Activated naive CD4-positive, alpha-beta T cell treated with anti-CD3 and anti-CD28 coated beads, Interleukin-2, amount 50 U/mL, for 72 hours (primary cell): ENCODE measurements around the gene HPCAL1. TPM values are rescaled to one million over a fixed set of nuclear protein-coding genes. Genes with fewer than 3 reads are reported as not detected.
"Not testable (repeated sequence)": the region's sequence is repeated elsewhere in the genome, so short reads cannot be mapped to it uniquely, and the experiment has no call there.

Source experiments
- ATAC-seq, 2 donors: fragments of 150-1000 bp; cut with Tn5 transposase; 2 replicates each; pipeline ENCODE4 v1.10.0; 2021; ENCODE audit warnings: mild to moderate bottlenecking in 2 of 2, moderate library complexity in 2 of 2
- DNase-seq, 2 donors: peaks; one replicate each; pipeline ENCODE4 v3.0.0; 2021 to 2022; ENCODE audit warnings: low spot score in 2 of 2
- H3K27ac Mint-ChIP-seq, 2 donors: one replicate each; pipeline ENCODE4 v1.8.0; 2022; ENCODE audit warnings: mild to moderate bottlenecking in 2 of 2, mixed read lengths in 2 of 2
- H3K36me3 Mint-ChIP-seq, 2 donors: one replicate each; pipeline ENCODE4 v1.8.0; 2022; ENCODE audit warnings: mixed read lengths in 2 of 2
- H3K9me3 Mint-ChIP-seq, 2 donors: one replicate each; pipeline ENCODE4 v1.8.0; 2022; ENCODE audit warnings: mixed read lengths in 2 of 2
- total RNA-seq, 2 donors: library from RNA; stranded (reverse); gene quantifications; one replicate each; pipeline ENCODE4 v1.2.3, GENCODE V29; 2022

HPCAL1 gene
- 10 to 100 TPM; 46.0 to 96.5 TPM for total RNA-seq

DNA sequence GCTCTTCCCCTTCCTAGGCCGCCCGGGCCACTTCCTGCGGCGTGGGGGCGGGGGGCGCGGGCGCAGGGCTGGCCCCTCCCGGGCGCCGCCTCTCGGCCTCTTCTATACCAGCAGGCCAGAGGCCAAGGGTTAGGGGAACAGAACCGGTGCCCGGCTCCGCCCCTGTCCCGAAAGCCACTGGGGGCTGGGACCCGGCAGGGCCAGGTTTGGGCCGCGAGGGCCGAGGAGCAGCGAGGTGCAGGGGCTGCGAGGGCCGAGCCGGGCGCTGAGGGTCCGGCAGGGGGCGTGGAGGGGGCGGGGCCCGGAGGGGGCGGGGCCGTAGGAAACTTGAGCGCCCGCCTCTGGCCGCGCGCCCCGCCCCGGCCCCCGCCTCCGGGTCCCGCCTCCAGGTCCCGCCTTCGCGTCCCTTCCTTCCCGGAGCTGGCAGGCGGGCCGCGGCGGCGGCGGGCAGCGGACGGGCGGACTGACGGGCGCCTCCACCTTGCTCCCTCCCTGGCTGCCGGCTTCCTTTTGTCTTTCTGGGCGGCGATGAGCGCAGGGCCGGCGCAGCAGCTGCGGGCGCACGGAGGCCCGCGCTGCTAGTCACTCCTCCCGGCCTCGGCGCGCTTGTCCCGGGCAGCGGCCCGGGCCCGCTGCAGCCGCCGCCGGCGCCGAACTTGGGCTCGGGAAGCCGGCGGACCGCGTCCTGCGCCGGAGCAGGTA is at the start of gene HPCAL1:
Gene HPCAL1 (plus strand): TSS at position 426 of the 702 bp plus-strand sequence. CDS start 116,854 bp downstream, outside the sequence.
- H3K36me3 Mint-ChIP-seq, result peaks cover 4 to 15% of the 10 kb centered on the region in 2 donors
- DNase-seq, result peak; percentile 84 to 86
- H3K27ac Mint-ChIP-seq, result peak within 1 kb of the TSS; percentile 83 to 87
- peak; percentile 65 to 82 for ATAC-seq
- peaks cover 0 to 7% of the 10 kb centered on the region in 2 donors for H3K9me3 Mint-ChIP-seq

DNA sequence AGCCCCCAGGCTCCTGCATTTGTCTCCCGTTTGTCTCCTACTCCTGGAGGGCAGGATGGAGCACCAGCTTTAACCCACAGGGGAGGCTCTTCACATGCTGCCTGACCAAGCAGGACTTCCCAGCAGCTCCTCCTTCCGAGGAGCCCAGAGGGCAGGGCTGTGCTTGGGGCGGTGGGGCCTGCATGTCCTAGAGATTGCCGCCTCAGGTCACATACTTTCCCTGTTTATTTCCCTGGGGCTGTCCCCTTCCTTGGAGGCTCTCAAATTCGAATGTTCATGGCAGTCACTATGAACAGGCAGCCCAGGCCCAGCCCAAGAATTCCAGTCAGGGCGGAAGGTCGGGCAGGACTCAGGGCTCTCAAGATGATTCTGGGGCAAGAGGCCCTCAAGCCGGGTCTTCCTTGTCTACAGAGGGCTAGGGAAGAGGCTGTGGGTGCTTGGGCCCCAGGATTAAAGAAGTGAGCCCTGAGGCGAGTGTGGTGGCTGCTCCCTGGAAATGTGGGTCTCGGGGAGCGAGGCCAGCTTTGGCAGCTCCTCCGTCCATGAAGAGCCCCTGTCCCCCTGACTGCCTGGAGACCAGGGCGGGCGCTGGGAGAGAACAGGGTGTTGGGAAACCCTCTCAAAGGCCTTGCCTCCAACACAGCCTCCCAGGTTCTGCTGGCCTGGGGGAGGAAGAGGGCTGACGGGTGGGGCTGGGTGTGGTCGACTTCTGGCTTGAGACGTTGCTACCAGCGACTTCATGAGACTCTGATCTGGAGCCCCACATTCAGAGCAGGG is 48.9 kb upstream of the HPCAL1 start:
- Mint-ChIP-seq H3K9me3 (peaks cover 10 to 12% of the 10 kb centered on the region in 2 donors), H3K36me3 (peaks cover 0 to 5% of the 10 kb centered on the region in 2 donors), H3K27ac (no peak overlapping the region)
- no peak for DNase-seq
- ATAC-seq, result no peak

DNA sequence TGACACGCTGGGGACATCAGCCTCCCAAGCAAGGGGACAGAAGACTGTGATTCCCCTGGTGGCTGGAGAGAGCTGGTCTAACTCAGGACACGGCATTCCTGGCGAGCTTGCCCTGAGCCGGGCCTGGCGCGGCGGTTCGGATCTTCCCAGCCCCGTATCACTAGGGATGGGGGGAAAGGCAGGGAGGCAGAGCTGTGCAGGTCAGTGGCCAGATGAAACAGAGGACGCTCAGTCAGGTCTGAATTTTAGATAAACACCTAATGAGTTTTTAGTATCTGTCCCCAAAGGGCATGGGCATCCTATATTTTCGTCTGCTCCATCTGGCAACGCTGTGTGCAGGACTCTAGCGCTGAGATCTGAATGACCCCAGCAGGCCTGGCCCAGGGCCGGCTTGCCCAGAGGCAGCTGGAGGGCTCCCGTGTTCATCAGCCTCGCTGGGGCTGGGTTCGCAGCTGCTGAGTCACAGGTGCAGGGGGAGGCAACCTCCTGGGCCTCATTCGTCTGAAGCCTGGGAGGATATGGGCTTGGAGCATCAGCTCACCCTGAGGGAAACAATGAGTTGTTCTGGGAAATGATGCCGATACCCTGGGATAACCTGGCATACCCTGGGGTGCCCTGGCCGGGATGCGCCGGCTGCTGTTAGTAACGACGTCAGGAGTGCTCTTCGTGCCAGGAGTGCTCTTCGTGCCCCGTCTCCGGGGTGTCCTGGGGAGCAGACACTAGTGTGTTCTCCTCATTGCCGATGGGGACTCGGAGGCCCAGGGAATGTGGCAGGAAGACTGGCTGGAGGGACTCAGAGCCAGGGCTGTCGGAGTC is 48.1 kb upstream of the HPCAL1 start:
- peaks cover 0 to 5% of the 10 kb centered on the region in 2 donors for H3K36me3 Mint-ChIP-seq
- H3K9me3 Mint-ChIP-seq, result peaks cover 10 to 12% of the 10 kb centered on the region in 2 donors
- DNase-seq, result no peak
- H3K27ac Mint-ChIP-seq, result no peak overlapping the region
- ATAC-seq, result no peak

DNA sequence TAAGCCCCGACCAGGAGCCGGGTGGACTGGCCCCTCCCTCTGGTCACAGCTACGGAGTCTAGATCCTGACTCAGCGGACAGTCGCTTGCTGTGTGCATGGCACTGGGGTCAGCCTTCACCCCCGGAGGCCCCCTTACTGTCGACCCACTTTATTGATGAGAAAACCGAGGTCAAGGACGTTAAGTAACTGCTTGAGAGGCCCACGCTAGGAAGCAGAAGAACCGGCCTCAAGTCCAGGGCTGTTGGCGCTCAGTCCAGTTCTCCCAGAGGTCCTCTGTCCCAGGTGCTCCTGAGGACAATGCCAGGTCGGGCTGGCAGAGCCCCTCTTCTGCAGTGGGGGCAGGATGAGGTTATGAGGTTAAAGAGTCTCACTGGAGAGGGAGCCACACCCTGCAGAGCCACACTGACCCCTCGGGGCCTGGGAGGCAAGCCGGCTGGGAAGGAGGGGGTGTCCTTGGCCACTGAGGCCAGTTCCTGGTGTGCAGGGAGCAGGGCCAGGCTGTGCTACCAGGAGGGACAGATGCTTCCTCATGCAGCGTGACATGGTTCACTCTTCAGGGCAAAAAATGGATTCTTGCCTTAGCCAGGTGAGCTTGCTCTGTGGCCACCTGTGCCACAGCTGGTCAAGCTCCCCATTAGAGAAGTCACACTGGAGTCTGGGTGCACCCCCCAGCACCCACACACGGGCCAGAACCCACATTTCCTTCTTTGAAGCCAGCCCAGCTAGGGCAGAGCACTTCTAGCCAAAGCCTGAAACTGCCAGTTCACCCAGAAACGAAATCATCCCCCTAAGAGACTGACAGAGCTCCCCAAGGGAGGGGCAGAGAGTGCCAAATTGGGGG is 47.3 kb upstream of the HPCAL1 start:
- Mint-ChIP-seq H3K36me3 (peaks cover 0 to 5% of the 10 kb centered on the region in 2 donors), H3K9me3 (peaks cover 5 to 12% of the 10 kb centered on the region in 2 donors), H3K27ac (no peak overlapping the region)
- ATAC-seq (no peak), DNase-seq (no peak)

DNA sequence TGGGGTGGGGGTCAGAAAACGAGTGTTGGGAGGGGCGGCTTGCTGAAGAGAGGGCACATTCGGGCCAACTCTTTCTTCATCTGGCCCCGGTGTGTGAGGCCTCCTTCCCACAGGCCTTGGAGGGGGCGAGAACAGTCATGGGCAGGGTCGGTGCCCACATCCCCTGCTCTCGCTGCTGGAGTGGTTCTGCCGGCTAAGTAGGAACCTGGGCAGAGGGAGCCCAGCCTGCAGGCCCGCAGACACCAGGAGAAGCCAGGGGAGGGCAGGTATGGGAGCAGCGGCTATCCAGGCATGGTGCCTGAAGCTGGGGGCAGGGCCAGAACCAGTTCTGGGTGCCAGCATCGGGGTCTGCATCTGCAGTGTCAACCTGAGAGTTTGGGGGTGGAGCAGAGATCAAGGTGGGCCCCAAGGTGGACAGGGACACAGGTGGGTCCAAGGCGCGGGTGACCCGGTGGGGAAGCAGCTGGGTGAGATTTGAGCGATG is 46.6 kb upstream of the HPCAL1 start:
- Mint-ChIP-seq H3K36me3 (no peaks in the 10 kb centered on the region), H3K9me3 (peaks cover 0 to 7% of the 10 kb centered on the region in 2 donors), H3K27ac (no peak overlapping the region)
- ATAC-seq (no peak), DNase-seq (no peak)

DNA sequence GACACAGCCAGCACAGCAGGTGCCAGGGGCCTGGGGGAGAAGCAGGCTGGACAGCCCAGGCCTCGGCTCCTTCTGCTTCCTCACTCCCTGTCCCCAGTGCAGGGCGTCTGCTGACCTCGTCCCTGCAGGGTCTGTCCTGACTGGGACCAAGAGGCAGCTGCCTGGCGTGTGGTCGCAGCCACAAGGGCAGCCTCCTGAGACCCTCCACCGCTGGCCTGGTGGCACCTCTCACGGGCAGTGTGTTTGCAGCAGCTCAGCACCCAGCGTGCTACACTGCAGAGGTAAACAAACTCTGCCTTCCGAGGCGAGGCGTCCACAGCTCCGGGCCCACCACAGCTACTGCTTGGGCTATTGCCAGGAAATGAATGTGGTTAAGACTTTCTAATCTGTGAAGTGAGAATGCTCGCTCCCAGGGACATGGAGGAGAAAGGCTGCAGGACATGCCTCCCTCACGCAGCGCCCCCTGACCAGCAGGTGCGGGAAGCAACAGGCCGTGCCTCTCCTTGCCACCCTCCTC is 46.1 kb upstream of the HPCAL1 start:
- H3K36me3 Mint-ChIP-seq, result no peaks in the 10 kb centered on the region
- no peak for DNase-seq
- no peak overlapping the region for H3K27ac Mint-ChIP-seq
- no peak for ATAC-seq
- H3K9me3 Mint-ChIP-seq, result peaks cover 0 to 5% of the 10 kb centered on the region in 2 donors

DNA sequence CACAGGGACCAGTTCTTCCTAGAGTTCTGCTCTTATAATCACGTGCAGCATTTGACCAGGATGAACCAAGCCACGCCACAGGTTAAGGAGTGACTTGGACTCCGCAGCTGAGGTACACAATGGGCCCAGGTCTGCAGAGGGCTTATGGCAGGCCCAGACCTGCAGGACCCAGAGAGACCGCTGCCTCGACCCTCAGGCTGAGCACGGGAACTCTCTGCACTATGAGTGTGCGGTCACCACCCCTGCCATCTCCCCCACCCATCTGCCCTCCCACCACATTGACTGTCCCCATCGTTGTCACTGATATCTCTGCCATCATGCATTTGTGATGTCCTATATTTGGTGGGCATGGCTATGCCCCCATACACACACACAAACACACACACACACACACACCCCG is 45.7 kb upstream of the HPCAL1 start:
- Mint-ChIP-seq H3K27ac (no peak overlapping the region), H3K36me3 (no peaks in the 10 kb centered on the region), H3K9me3 (peaks cover 0 to 1% of the 10 kb centered on the region in 2 donors)
- DNase-seq (no peak), ATAC-seq (no peak)

DNA sequence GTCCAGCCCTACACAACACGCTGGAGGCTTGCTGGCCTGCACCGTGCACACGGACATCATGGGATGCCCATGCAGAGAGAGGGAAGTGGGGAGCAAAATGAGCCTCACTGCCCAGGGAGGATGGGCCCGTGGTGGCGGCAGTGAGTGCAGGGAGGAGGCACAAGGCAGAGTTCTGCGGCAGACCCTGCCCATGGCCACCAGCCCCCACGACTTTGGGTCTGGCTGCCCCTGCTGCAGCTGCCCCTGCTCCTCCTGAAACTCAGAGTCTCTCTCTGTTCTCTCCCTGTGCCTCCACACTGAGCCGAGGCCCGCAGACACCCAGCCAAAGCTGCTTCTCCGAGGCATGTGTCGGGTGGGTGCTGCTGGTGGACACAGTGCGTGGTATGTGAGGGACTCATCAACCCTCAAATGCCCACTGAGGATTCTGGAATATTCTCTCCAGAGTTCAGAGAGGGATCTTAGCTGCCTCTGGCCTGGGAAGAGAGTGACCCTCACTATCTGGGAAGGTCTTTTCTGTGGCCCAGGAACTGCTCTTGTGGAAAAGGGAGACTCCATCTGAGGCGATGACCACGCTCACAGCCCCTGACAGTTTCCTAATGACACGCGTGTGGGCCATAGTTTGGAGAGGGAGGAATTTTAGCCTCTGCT is 45.1 kb upstream of the HPCAL1 start:
- no peak for ATAC-seq
- no peak overlapping the region for H3K27ac Mint-ChIP-seq
- no peaks in the 10 kb centered on the region for H3K36me3 Mint-ChIP-seq
- no peaks in the 10 kb centered on the region for H3K9me3 Mint-ChIP-seq
- no peak for DNase-seq

DNA sequence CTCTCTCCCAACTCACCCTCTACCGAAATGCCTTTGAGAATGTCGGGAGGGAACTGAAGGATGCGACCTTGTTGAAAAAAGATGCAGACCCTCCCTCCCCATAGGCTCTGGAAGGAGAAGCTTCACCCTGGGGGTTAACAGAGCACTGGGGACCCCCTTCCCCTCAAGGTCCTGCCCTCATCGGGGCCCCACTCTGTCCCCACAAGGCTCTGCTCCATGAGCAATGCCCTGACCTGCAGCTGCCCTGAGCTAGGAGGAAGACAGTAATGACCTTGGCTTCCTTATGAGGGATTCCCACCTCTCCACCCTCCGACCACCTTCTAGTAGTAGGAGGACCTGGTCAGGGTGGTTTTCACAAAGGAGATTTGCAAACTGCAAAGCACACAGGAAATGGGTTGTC is 44.4 kb upstream of the HPCAL1 start:
- no peak overlapping the region for H3K27ac Mint-ChIP-seq
- ATAC-seq, result no peak
- no peaks in the 10 kb centered on the region for H3K36me3 Mint-ChIP-seq
- no peak for DNase-seq
- no peaks in the 10 kb centered on the region for H3K9me3 Mint-ChIP-seq

DNA sequence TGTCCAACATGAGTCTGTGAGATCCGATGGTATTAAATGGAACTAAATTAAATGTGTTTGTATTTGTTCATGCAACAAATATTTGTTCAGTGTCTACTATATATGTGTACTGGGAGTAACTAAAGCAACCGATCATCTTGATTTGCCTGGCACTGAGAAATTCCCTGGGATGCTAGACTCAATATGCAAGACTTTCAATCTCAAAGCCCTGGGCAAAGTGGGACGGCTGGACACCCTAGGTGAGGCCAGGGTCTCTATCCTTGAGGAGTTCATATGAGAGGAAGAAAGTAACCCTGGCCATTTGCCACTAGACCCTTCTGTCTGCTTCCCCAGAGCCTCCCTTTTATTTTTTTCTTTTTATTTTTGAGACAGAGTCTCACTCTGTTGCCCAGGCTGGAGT is 44.0 kb upstream of the HPCAL1 start:
- ATAC-seq (no peak), DNase-seq (no peak)
- no peaks in the 10 kb centered on the region for H3K36me3 Mint-ChIP-seq
- H3K27ac Mint-ChIP-seq, result peak overlapping the region in 1 of 2 donors; percentile 58
- H3K9me3 Mint-ChIP-seq, result no peaks in the 10 kb centered on the region

DNA sequence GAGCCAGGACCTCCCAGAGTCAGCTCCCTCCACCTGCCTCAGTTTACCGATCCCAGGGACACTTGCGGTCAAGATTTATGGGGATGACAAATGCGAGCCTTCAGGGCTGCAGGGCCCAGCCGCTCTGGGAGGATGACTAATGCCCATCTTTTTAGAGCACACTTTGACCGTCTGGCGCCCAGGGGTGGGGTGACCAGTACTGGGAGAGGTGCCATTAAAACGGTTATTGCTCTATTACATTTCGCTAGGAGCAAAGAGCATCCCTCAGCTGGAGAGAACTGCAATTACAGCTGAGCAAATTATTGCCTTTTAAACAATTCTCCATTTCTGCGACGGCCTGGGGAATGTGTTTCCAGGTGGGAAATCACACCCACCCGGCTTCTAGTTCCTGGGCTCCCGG is 42.6 kb upstream of the HPCAL1 start:
- no peaks in the 10 kb centered on the region for H3K36me3 Mint-ChIP-seq
- DNase-seq, result no peak
- no peak overlapping the region for H3K27ac Mint-ChIP-seq
- ATAC-seq, result no peak
- no peaks in the 10 kb centered on the region for H3K9me3 Mint-ChIP-seq

DNA sequence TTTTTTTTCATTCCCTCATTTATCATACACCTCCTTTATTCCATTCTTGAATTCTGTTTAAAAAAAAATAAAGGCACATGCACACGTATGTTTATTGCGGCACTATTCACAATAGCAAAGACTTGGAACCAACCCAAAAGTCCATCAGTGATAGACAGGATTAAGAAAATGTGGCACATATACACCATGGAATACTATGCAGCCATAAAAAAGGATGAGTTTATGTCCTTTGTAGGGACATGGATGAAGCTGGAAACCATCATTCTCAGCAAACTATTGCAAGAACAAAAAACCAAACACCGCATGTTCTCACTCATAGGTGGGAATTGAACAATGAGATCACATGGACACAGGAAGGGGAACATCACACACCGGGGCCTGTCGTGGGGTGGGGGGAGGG is 39.2 kb upstream of the HPCAL1 start:
- not testable (repeated sequence) for H3K9me3 Mint-ChIP-seq, H3K36me3 Mint-ChIP-seq, DNase-seq, ATAC-seq, H3K27ac Mint-ChIP-seq

DNA sequence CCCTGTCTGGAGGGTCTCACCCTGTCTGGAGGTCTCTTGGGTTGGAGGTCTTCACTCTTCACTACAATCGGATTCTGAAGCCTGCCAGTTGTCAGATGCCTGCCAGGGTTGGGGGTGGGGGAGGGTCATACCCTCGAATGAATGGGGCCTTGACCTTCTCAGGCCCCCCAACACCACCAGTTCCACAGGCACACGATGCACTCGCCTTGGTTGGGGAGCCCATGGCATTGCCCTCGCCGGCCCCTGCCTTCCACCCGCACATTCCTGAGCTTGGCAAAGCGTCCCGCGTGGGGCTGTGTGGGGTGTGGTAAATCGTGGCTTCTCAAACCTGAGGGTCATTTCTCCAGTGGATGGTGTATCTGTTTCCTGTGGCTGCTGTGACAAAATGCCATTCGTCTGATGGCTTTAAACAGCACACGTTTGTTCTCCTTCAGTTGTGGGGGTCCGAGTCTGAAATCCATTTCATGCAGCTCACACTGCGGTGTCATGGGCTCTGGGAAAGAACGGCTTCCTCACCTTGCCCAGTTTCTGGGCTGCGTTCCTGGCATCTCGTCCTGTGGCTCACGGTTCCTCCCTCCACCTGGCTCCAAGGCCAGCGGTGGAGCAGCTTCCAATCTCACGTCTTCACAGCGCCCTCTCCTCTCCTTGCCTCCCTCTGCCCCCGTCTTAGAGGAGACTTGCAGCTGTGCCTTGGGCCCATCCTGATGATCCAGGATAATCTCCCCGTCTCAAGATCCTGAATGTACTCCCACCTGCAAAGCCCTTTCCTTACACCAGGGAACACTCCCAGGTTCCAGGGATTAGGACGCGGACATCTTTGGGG is 38.0 kb upstream of the HPCAL1 start:
- H3K9me3 Mint-ChIP-seq, result no peaks in the 10 kb centered on the region
- DNase-seq, result no peak

DNA sequence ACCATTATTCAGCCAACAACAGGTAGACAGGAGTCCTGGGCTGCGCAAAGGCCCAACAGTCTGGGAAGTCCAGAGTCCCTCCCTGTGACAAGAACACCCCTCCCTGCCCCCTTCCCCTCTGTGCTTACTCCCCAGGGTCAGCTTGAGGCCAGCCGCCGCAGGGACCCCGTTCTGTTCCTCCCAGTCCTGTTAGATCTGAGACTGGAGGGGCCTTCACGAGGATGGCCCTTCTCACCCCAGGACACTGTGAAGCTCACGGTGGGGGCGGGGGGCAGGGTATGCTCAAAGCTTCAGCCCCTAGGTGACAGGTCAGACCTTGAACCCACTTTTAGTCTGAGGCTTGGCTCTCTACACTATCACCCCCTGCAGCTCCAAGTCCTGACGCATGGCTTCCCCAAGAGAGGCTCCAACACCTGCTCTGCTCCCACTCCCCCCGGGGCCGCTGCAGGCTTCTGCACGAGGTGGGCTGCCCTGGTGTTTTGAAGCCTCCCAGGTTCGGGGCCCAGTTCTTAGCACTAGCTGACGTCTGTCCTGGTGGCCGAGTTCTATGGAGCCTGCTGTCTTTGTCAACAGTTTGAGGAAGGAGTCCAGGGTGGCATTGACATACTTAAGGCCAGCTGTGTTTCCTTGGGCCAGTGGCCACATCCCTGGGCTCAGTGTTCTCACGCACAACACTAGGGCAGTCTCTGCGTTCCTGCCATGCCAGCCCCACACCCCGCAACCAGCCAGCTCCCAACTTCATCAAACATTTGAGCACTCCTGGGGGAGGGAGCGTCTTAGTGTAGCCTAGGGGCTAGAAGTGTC is 37.2 kb upstream of the HPCAL1 start:
- ATAC-seq, result no peak
- Mint-ChIP-seq H3K36me3 (no peaks in the 10 kb centered on the region), H3K9me3 (no peaks in the 10 kb centered on the region), H3K27ac (no peak overlapping the region)
- DNase-seq, result no peak

More for the DNA sequence above, 38.0 kb upstream of the HPCAL1 start:
- Mint-ChIP-seq H3K27ac (no peak overlapping the region), H3K36me3 (no peaks in the 10 kb centered on the region)
- no peak for ATAC-seq
